ENCODE measurements around the gene SLC9A3.

SLC9A3 gene

GRCh38 chr5:472656-473550, 51.3 kb downstream of the SLC9A3 start:
- no peak for DNase-seq

- no peak for DNase-seq
Measured at GRCh38 chr5:472076-472655, 52.1 kb downstream of the SLC9A3 start.

- DNase-seq = no peak
Measured at GRCh38 chr5:471750-472058, 52.5 kb downstream of the SLC9A3 start.

GRCh38 chr5:470961-471749, 53.1 kb downstream of the SLC9A3 start:
- no peak for DNase-seq

GRCh38 chr5:469752-470483, 54.3 kb downstream of the SLC9A3 start:
- DNase-seq = no peak

- DNase-seq = no peak
Measured at GRCh38 chr5:468401-468800, 55.8 kb downstream of the SLC9A3 start.

- DNase-seq = no peak
Measured at GRCh38 chr5:466661-467310, 57.5 kb downstream of the SLC9A3 start.

- no peak for DNase-seq
Measured at GRCh38 chr5:465591-466403, 58.5 kb downstream of the SLC9A3 start.

GRCh38 chr5:464843-465590, 59.2 kb downstream of the SLC9A3 start:
- no peak for DNase-seq

GRCh38 chr5:464446-464842, 59.8 kb downstream of the SLC9A3 start:
- no peak for DNase-seq

GRCh38 chr5:463952-464351, 60.3 kb downstream of the SLC9A3 start:
- DNase-seq = no peak

GRCh38 chr5:463301-463700, 60.9 kb downstream of the SLC9A3 start:
- no peak for DNase-seq

- DNase-seq = no peak
Measured at GRCh38 chr5:462051-462481, 62.2 kb downstream of the SLC9A3 start.

GRCh38 chr5:460273-460625, 64.0 kb downstream of the SLC9A3 start:
- DNase-seq = no peak

GRCh38 chr5:459562-460272, 64.5 kb downstream of the SLC9A3 start:
- DNase-seq = no peak

GRCh38 chr5:458547-459353, 65.5 kb downstream of the SLC9A3 start:
- DNase-seq = no peak

- DNase-seq = no peak
Measured at GRCh38 chr5:457195-457961, 66.9 kb downstream of the SLC9A3 start.

GRCh38 chr5:456351-457194, 67.7 kb downstream of the SLC9A3 start:
- DNase-seq = no peak

Data from SIG-M5 (cell line).